HG03025 (cell line): ENCODE results near the gene PCDHGB7.
A peak's percentile ranks its signal among the peaks of the same experiment; 100 is the strongest.
"Not testable (repeated sequence)": the region's sequence is repeated elsewhere in the genome, so short reads cannot be mapped to it uniquely, and the experiment has no call there.

ENCODE experiments used
- ATAC-seq: cut with Tn5 transposase; IDR thresholded peaks from one replicate; pipeline ENCODE4 v1.9.1; 2021; ENCODE audit warnings: mild to moderate bottlenecking, moderate library complexity; ENCODE audit not compliant: unreplicated experiment, low FRiP score

The PCDHGB7 gene

GRCh38 chr5:141422742-141423291 lies 5.3 kb downstream of the PCDHGB7 start:
- ATAC-seq: no peak

- ATAC-seq: no peak
These were observed 10.4 kb downstream of the PCDHGB7 start for GRCh38 chr5:141427783-141428426.

GRCh38 chr5:141430332-141431113 lies 13.0 kb downstream of the PCDHGB7 start, which contains the start of gene PCDHGA12:
PCDHGA12 (plus strand) TSS chr5:141430507; CDS start chr5:141430760, 253 bp downstream.
- ATAC-seq: peak; percentile 91

GRCh38 chr5:141431286-141431685 lies 13.8 kb downstream of the PCDHGB7 start:
- no peak for ATAC-seq

- ATAC-seq: not testable (repeated sequence)
These were observed 14.8 kb downstream of the PCDHGB7 start for GRCh38 chr5:141432308-141432707.

- not testable (repeated sequence) for ATAC-seq
These were observed 15.2 kb downstream of the PCDHGB7 start for GRCh38 chr5:141432726-141433125.

GRCh38 chr5:141434006-141434405 lies 16.5 kb downstream of the PCDHGB7 start:
- no peak for ATAC-seq

- no peak for ATAC-seq
These were observed 19.7 kb downstream of the PCDHGB7 start for GRCh38 chr5:141437221-141437620.

GRCh38 chr5:141439411-141440141 lies 22.1 kb downstream of the PCDHGB7 start:
- ATAC-seq: no peak

- ATAC-seq: no peak
These were observed 22.9 kb downstream of the PCDHGB7 start for GRCh38 chr5:141440341-141440740.

- ATAC-seq: no peak
These were observed 24.2 kb downstream of the PCDHGB7 start for GRCh38 chr5:141441571-141442170.

- no peak for ATAC-seq
These were observed 47.9 kb downstream of the PCDHGB7 start for GRCh38 chr5:141465351-141465750.
